SHP77 treated with DMSO at 0.1 percent for 48 hours (cell line): ENCODE data around the gene HFE.
"Not testable (repeated sequence)": the region's sequence is repeated elsewhere in the genome, so short reads cannot be mapped to it uniquely, and the experiment has no call there.

Experiments
- DNase-seq: peaks from one replicate; lab custom pipeline; 2025; lab: John Stamatoyannopoulos, UW

HFE gene

GRCh38 chr6:26059941-26060340, 27.3 kb upstream of the HFE start:
- no peak for DNase-seq

- DNase-seq, result no peak
Observed at GRCh38 chr6:26064619-26065257, 22.5 kb upstream of the HFE start.

- no peak for DNase-seq
Observed at GRCh38 chr6:26065952-26066380, 21.3 kb upstream of the HFE start.

GRCh38 chr6:26067367-26067766, 19.9 kb upstream of the HFE start:
- DNase-seq, result no peak

- no peak for DNase-seq
Observed at GRCh38 chr6:26068036-26068435, 19.2 kb upstream of the HFE start.

- no peak for DNase-seq
Observed at GRCh38 chr6:26071135-26071534, 16.1 kb upstream of the HFE start.

- no peak for DNase-seq
Observed at GRCh38 chr6:26075063-26075717, 12.0 kb upstream of the HFE start.

GRCh38 chr6:26078066-26078465, 9.2 kb upstream of the HFE start:
- DNase-seq, result not testable (repeated sequence)

- DNase-seq, result not testable (repeated sequence)
Observed at GRCh38 chr6:26081096-26081495, 6.1 kb upstream of the HFE start.

GRCh38 chr6:26086211-26086610, 1.0 kb upstream of the HFE start:
- no peak for DNase-seq

GRCh38 chr6:26088344-26088743, 1.1 kb downstream of the HFE start:
- no peak for DNase-seq

GRCh38 chr6:26089272-26089671, 2.0 kb downstream of the HFE start:
- DNase-seq, result no peak

- no peak for DNase-seq
Observed at GRCh38 chr6:26092443-26092842, 5.2 kb downstream of the HFE start.

- DNase-seq, result no peak
Observed at GRCh38 chr6:26094036-26094435, 6.8 kb downstream of the HFE start.

- DNase-seq, result no peak
Observed at GRCh38 chr6:26097268-26097875, 10.1 kb downstream of the HFE start.

GRCh38 chr6:26103141-26103769, 16.0 kb downstream of the HFE start:
- DNase-seq, result no peak

GRCh38 chr6:26103770-26104456, 16.7 kb downstream of the HFE start:
- DNase-seq, result peak; percentile 90

- DNase-seq, result no peak
Observed at GRCh38 chr6:26104457-26105108, 17.4 kb downstream of the HFE start.

GRCh38 chr6:26105109-26105730, 18.0 kb downstream of the HFE start:
- no peak for DNase-seq

- no peak for DNase-seq
Observed at GRCh38 chr6:26105842-26106241, 18.6 kb downstream of the HFE start.

- no peak for DNase-seq
Observed at GRCh38 chr6:26107935-26108334, 20.7 kb downstream of the HFE start.
